Hematopoietic multipotent progenitor cell (in vitro differentiated cells): Measurements from ENCODE around the gene DAZAP2. TPM values are rescaled to one million over a fixed set of nuclear protein-coding genes. Genes with fewer than 3 reads are reported as not detected.

Source experiments
- DNase-seq, 3 donors: peaks; one replicate each; pipeline ENCODE4 v3.0.0-alpha.2; 2011 to 2015; ENCODE audit warnings: low read depth in 2 of 3, low spot score in 2 of 3
- total RNA-seq: library from RNA; depleted of rRNA; stranded (reverse); fragments of >200 nt; gene quantifications from one replicate; pipeline ENCODE4 v1.2.3, GENCODE V29; 2012

The DAZAP2 gene, protein sequence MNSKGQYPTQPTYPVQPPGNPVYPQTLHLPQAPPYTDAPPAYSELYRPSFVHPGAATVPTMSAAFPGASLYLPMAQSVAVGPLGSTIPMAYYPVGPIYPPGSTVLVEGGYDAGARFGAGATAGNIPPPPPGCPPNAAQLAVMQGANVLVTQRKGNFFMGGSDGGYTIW
- 378 TPM for total RNA-seq

DNA sequence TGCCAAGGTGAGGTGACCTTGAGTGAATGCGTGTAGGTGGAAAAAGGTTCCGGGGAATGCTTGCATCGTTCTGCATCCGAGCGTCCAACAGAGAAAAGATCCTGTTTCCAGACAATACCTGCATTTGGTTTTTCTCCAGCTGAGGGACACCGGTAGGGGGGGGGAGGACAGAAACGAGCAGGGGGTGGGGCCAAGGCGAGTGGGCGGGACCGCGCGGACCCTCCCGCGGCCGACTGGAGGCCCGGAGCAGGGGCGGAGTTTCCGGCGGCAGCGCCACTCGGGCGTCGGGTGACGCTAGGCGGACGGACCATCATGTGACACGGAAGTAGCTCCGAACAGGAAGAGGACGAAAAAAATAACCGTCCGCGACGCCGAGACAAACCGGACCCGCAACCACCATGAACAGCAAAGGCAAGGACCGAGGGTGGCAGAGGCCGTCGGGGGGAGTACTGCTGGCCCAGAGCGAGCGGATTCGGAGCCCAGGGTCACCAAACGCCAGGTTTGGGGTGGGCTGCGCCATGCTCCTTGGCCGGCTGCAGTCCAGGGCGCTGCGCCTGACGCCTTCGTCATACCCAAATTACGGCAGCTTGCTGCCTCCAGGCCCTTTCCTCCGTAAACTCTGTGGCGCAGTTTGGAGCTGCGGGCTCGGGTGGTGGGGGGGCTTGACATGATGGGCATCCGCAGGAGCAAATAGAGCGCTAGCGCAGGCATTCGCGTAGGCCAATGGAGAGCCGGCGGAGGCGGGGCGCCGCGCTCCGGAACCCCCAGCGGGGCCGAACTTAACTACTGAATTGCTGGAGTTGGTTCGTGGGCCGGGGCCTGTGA is at the start of gene DAZAP2:
Gene DAZAP2 (plus strand): TSS at position 317 of the 825 bp plus-strand sequence. CDS start 82 bp downstream, at position 399.
- DNase-seq: peak; percentile 89 to 97 (median 96)

DNA sequence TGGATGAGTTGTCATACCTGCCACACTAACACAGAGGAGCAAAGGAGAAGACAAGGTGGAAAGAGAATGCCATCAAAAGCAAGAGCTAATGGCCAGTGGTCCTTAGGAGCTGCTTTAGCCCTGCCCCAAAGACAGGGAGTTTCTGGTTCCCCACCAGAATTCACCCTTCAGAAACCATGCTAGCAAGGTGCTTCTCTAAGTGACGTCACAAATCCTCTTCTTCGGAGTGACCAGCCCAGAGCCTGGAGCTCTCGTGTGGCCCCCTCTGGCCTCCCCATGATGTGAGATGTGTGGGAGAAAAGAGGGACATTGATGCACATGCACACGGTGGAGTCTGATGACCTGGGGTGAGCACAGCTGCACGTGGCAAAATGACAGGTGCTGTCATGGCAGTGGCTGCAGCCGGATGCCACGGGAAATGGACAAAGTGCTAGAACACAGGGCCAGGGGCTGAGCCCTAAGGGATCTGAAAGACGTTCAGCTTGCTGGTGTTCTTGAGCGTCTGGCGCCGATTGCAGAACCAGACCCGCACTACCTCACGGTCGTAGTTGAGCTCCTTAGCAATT is 48.8 kb upstream of the DAZAP2 start:
- DNase-seq: no peak

DNA sequence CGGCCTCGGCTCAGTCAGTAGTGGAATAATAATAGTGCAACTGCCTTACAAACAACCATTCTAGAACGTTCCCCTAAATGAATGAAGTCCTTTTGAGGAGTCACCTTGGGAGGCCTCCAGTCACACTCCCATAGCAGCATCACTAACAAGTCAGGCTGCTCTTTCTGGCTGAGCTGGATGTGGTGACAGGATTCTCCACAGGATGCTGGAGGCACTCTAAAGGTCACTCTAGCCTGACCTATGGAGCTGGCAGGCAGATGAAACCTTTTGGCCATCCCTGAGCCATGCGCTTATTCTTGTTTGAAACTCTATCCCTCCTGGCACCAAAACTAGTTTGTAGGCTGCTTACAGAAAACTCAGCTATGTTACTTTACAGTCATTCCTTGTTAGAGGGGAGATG is 47.8 kb upstream of the DAZAP2 start:
- no peak for DNase-seq

DNA sequence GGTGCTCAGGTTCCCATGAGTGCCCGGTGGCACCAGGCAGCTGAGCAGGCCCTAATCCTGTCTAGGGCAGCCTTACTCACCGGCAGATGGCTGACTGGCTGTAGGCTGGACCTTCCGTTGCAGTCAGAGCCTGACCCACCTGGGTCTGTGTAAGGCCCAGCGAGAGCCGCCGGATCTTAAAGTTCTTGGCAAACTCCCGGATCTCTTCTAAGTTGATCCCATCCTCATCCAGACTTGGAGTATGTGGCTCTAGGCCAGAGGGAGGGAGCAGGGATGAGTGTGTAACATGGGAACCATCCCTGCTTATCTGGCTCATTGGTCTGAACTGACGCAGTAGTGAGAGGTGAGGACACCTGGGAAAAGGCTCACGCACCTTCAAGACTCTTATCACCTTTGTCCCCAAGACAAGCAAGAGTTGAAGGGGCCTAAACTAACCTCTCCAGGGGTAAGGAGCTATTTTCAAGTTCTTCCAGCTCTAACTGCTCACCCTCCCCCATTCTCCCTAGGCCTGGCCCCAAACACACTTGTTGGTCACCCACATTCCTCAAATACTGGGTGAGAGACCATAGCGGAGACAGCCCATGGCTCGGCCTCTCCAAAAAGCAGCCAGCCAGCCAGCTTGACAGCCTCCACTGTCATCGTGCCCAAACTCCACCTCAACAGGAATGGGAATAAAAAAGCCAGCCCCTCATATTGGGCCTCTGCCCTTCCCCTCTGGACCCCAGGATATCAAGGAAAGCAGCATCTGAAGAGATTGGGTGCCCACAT is 46.9 kb upstream of the DAZAP2 start:
- DNase-seq: no peak

DNA sequence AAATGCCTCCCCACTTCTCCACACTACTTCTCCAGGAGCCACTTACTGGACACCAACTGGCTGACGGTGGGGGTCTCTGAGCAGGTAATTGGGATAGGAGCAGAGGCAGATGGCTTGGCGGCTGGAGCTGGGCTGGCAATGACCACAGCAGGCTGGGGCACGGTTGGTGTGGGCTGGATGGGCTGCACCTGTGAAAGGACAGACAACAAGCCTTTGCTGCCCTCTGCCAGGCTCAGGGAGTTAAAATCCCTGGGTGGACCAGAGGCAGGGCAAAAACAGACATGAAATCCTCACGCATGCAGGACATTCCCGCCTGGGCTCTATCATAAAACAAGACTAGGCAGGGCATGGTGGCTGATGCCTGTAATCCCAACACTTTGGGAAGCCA is 46.3 kb upstream of the DAZAP2 start:
- DNase-seq: no peak

DNA sequence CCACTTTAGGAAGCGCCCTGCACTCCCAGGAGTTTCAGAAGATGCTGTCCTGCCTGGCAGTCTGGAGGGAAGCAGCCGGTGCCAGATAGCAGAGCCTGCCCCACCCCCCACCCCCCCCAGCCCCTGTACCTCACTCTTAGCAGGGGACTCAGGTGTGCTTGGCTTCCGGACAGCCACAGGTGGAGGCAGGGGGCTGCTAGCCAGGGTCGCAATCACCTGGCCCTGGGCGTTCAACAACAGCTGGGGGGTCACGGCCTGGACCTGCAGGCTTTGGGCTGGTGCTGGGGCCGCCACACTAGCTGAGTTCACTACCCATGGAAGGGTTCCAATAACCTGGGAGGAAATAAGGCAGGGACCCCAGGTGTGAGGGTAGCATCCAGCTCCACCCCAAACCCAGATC is 42.8 kb upstream of the DAZAP2 start:
- no peak for DNase-seq

DNA sequence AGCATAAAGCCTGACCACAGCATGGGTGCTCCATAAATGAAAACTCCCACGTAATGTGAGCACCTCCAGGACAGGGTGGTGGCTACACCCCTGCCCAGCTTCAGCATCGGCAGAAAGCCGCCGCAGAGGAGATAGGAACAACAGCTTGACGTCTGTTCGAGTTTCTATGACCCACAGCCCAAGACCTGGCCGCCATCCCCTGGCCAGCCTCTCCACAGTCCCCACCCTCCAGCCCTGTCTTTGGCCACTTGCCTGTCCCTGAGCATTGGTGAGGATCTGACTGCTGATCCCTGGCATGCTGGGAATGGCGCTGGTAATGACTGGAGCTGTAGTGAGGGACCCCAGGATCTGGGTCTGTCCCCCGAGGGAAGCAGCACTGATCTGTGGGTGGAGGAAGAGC is 42.1 kb upstream of the DAZAP2 start:
- DNase-seq: no peak

DNA sequence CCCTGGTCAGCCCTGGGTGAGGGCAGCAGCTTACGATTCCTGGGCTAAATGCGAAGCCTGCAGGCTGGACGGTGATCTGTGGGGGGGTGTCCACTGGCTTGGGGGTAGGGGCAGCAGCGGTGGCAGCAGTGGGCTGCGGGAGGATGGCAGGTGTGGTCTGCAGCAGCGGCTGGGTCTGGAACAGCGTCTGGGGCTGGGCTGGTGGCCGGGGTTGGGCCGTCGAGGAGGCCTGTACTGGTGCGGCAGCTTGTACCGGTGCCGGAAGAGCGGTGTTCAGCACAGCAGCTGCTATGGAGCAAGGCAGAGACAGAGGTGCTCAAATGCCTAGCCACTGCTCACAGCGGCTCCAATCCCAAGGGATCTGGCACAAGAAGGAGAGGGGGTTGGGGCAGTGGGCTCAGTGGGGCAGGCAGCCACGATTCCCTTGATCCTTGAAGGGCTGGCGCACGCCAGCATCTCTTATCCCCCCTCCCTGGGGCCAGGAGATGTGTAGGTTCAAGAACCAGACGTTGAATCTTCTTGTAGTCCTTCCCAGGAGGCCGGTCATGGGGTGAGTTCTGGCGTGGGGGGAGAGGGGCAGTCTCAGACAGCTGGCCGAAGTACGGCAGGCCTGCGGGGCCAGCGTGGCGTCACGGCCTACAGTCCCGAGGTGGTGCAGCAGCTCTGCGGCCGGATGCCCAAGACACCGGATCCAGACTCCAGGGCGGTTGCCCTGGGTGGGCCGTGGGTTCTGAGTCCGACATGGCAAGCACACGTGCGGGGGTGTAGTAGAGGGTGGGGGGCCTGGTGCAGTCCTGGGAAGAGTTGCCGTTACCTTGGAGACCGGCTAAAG is 40.7 kb upstream of the DAZAP2 start:
- DNase-seq: no peak

DNA sequence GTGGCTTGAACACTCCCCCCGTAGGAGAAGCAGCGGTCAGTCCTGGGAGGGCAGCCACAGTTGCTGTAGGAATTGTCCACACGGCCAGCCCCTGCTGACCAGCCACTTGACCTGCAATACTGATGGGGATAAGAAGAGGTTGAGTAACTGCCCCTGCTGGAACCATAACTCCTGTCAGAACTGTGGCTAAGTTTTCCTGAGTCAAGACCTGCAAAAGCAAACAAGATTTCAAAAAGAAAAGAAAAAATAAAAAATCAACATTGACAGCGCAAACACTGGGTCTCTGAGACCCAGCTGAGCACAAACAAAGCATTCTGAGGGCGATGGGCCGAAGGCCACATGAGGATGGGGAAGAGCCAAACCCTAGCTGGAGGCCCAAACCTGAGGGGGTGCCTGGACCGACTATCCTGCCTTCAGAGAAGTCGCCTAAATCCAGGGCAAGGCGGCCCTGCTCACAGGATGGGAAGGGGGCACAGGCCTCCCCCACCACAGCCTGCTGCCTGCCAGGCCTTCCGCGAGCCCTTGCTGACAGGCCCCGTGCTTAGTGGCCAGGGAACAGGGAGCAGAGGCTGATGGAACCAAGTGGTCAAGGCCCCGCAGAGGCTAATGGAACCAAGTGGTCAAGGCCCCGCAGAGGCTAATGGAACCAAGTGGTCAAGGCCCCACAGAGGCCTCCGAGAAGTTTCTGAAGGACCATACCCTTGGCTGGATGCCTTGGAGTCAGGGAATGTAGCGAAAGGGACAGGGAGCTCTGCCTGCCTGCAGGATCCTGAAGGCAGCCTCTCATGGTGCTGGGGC is 39.9 kb upstream of the DAZAP2 start:
- no peak for DNase-seq

DNA sequence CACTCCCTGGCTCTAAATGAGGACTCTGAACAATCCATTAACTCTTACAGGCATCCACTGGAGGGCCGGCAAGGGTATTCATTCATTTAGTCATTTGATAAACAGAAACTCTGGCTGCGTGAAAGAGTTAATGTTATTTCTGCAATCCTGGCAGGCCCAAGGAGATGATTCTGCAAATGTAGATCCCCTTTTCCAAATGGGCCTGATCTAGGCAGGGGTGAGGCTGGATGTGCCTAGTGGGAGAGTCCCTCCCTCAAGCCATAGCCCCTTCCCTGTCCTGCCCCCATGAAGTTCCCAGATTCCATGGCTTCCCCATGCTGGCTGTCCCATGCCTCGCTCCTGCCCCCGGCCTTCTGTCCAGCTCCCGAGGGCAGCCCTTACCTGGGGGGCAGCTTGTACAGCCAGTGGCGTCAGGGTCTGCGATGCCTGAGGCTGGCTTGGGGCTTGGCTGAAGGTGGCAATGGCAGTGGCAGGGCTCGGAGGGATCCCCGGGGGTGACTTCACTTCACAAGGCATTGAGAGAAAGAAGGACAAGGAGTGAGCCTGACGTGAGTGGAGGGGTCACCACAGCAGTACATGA is 39.2 kb upstream of the DAZAP2 start:
- no peak for DNase-seq

DNA sequence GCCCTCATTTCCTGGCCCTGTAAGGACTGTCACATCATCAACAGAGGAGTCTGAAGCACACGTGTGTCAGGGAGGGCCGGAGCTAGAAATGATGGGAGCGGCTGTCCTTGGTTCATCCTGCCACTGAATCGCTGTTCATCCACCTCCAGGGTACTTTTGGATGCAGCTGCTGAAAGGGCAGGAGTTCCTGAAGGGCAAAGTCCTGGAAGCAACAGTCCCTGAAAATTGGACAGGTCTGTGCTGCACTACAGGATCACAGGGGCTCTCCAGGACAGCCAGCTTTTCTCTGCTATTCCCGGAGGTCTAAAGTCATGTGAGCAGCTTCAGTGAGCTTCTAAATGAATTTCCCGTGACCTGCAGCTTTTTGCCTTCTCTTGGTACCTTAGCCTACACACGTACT is 38.5 kb upstream of the DAZAP2 start:
- DNase-seq: no peak

DNA sequence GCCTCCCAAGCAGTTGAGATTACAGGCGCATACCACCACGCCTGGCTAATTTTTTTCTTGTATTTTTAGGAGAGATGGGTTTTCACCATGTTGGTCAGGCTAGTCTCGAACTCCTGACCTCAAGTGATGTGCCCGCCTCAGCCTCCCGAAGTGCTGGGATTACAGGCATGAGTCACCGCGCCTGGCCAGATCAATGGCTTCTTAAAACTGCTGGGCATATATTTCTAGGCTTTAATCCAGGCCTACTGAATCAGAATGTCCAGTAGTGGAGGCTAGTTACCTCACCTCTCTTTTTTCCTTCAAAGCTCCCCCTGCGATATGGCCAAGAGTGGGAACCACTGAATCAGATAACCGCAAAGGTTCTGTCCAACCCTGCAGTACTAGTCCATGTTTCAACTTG is 37.8 kb upstream of the DAZAP2 start:
- no peak for DNase-seq

DNA sequence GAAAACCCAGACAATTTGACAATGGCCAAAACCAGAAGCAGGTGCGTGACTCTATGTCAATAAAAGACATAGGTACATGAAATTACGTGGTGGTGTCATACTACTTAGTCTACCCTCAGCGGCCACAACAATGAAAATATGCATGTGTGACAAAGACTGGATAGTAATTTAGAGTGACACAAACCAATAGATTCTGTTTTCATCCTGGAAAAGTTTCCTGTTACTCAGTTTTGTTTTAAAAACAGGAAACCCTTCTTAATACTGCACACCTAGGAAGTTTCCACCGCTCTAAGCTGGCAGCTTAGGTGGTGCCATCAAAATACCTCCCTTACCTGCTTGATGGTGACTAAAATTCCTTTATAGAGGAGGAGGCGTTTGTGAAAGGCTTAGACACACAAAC is 35.9 kb upstream of the DAZAP2 start:
- no peak for DNase-seq

DNA sequence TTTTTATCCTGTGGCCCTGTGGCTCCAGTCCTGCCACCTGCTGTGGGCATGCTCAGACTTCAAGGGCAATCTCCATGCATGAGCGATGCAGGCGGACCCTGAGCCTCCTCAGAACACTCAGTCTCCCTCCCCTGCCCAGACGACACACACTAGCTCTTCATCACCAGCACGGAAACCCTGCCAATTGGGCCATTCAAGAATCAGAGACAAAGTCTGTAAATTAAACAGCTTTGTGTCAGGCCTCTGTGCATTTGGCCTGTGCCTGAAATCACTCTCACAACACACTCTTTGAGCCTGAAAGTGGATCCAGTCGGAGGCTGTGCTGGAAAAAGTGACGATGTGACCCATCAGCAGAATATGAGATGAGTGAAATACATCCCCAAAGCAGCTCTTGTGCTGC is 33.3 kb upstream of the DAZAP2 start:
- DNase-seq: no peak

DNA sequence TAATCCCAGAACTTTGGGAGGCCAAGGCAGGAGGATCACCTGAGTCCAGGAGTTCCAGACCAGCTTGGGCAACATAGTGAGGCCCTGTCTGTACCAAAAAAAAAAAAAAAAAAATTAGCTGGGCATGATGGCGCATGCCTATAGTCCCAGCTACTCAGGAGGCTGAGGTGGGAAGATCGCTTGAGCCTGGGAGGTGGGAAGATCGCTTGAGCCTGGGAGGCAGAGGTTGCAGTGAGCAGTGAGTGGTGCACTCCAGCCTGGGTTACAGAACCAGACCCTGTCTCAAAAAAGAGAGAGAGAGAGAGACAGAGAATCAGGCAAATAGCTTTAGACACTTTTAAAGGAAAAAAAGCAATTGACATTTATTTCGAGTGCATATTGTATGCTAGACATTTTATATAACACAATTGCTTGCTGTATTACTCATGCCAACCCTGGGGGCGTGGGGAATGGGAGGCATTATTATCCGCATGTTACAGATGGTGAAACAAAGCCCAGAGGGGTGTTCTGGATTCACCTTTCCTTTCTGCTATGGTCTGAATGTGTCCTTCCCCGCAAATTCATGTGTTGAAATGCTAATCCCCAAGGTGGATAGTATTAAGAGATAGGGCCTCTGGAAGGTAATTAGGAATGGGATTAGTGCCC is 30.5 kb upstream of the DAZAP2 start:
- DNase-seq: no peak

DNA sequence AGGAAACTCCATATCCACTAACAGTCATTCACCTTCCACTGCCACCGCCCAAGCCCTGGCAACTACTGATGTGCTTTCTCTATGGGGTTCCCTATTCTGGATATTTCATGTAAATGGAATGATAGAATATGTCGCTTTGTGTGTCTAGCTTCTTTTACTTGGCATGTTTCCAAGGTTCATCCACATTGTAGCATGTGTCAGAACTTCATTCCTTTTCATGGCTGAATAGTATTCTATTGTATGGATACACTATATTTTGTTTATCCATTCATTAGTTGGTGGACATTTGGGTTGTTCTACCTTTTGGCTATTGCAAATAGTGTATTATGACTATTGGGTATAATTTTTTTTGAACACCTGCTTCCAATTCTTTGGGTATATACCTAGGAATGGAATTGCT is 29.4 kb upstream of the DAZAP2 start:
- no peak for DNase-seq

DNA sequence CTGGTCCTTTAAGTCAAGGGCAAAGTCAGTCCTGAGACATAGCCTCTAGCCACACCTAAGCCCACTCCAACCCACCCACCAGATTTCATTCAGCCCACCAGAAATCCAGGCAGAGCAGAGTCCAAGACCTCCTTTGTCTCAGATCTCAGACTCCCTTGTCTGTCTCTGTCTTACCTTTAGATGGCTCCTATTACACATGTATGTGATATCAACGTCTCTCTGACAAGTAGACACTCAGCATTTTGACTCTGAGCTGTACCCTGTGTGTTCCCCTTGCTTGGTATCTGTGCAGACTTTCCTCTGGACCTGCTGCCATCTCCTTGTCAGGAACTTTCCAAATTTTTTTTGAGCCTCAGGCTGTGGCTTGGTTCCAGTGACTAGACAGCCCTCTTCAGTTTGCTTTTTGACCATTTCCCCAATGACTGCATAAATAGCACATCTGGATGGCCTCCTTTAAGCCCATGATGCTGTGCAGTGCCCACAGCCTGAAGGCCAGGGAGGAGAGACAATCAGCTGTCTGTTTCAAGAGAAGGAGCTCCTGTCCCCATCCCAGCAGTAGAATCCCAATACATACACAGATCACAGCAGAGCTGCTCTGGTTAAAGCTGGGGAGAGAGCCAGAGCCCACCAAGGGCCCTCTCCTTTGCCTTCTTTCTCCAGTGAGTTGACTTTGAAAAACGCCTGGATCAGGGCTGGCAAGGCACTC is 27.8 kb upstream of the DAZAP2 start:
- DNase-seq: no peak

DNA sequence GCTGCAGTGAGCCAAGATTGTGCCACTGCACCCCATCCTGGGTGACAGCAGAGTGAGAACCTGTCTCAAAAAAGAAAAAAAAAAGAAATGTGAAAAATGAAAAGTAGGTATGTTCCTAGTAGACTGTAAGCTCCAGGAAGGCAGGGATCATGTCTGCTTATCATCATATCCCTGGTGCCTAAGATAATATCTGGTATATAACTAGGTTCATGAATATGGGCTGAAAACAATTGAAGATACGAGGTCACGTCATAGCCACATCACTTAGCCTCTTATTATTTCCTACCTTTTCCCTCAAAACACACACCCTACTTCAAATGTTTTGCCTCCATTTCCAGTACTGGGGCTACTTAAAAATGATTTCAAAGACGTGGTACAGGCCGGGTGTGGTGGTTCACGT is 23.7 kb upstream of the DAZAP2 start:
- DNase-seq: no peak
